ENCODE data around the gene SCN10A.

SCN10A gene

GRCh38 chr3:38816026-38816425 is at the start of gene SCN10A:
SCN10A (minus strand) TSS chr3:38816217; CDS start chr3:38794010, 22,207 bp downstream.
- DNase-seq (ENCODE audit: low spot score), result no peak

GRCh38 chr3:38853011-38853410 is 37.0 kb upstream of the SCN10A start:
- no peak for DNase-seq (ENCODE audit: low spot score)

GRCh38 chr3:38843898-38844297 is 27.9 kb upstream of the SCN10A start:
- no peak for DNase-seq (ENCODE audit: low spot score)

GRCh38 chr3:38842266-38842965 is 26.4 kb upstream of the SCN10A start:
- DNase-seq (ENCODE audit: low spot score), result no peak

GRCh38 chr3:38840987-38841386 is 25.0 kb upstream of the SCN10A start:
- DNase-seq (ENCODE audit: low spot score), result no peak

- no peak for DNase-seq (ENCODE audit: low spot score)
Measured at GRCh38 chr3:38837358-38837757, 21.3 kb upstream of the SCN10A start.

GRCh38 chr3:38836561-38836960 is 20.5 kb upstream of the SCN10A start:
- no peak for DNase-seq (ENCODE audit: low spot score)

GRCh38 chr3:38835939-38836338 is 19.9 kb upstream of the SCN10A start:
- no peak for DNase-seq (ENCODE audit: low spot score)

- DNase-seq (ENCODE audit: low spot score), result no peak
Measured at GRCh38 chr3:38834717-38835116, 18.7 kb upstream of the SCN10A start.

GRCh38 chr3:38834110-38834509 is 18.1 kb upstream of the SCN10A start:
- DNase-seq (ENCODE audit: low spot score), result no peak

GRCh38 chr3:38829404-38829803 is 13.4 kb upstream of the SCN10A start:
- DNase-seq (ENCODE audit: low spot score), result no peak

- no peak for DNase-seq (ENCODE audit: low spot score)
Measured at GRCh38 chr3:38828681-38829080, 12.7 kb upstream of the SCN10A start.

- no peak for DNase-seq (ENCODE audit: low spot score)
Measured at GRCh38 chr3:38827791-38828190, 11.8 kb upstream of the SCN10A start.

- no peak for DNase-seq (ENCODE audit: low spot score)
Measured at GRCh38 chr3:38826001-38826400, 10.0 kb upstream of the SCN10A start.

GRCh38 chr3:38824349-38824748 is 8.3 kb upstream of the SCN10A start:
- DNase-seq (ENCODE audit: low spot score), result no peak

GRCh38 chr3:38823722-38824121 is 7.7 kb upstream of the SCN10A start:
- DNase-seq (ENCODE audit: low spot score), result no peak

- DNase-seq (ENCODE audit: low spot score), result no peak
Measured at GRCh38 chr3:38823186-38823585, 7.2 kb upstream of the SCN10A start.

GRCh38 chr3:38811822-38812221 is 4.2 kb downstream of the SCN10A start:
- DNase-seq (ENCODE audit: low spot score), result no peak

- DNase-seq (ENCODE audit: low spot score), result peak; percentile 18
Measured at GRCh38 chr3:38805765-38806386, 10.1 kb downstream of the SCN10A start.

- no peak for DNase-seq (ENCODE audit: low spot score)
Measured at GRCh38 chr3:38805004-38805403, 11.0 kb downstream of the SCN10A start.

- no peak for DNase-seq (ENCODE audit: low spot score)
Measured at GRCh38 chr3:38800511-38800910, 15.5 kb downstream of the SCN10A start.

- no peak for DNase-seq (ENCODE audit: low spot score)
Measured at GRCh38 chr3:38793721-38794120, 22.3 kb downstream of the SCN10A start.

- DNase-seq (ENCODE audit: low spot score), result no peak
Measured at GRCh38 chr3:38792983-38793382, 23.0 kb downstream of the SCN10A start.

GRCh38 chr3:38782148-38782547 is 33.9 kb downstream of the SCN10A start:
- DNase-seq (ENCODE audit: low spot score), result no peak

All from germinal center (tissue), 1 donor.